Keratinocyte (primary cell): ENCODE measurements around the gene TRPC4AP. TPM values are rescaled to one million over a fixed set of nuclear protein-coding genes. Genes with fewer than 3 reads are reported as not detected.

Experiments used
- DNase-seq: peaks from one replicate; pipeline ENCODE4 v3.0.0-alpha.2; 2011; ENCODE audit warnings: low read depth, missing footprints, low spot score
- FAIRE-seq: peaks from 2 replicates; lab custom pipeline; 2011; peaks lifted over from hg19 to GRCh38; lab: Jason Lieb, UNC
- H2AFZ ChIP-seq: 2 replicates; pipeline ENCODE4 v1.6.0; 2012; ENCODE audit warnings: low read length, control low read depth, inconsistent platforms; ENCODE audit not compliant: control insufficient read depth
- H3K27ac ChIP-seq: 2 replicates; pipeline ENCODE4 v1.5.1; 2011; ENCODE audit warnings: low read length; ENCODE audit not compliant: control insufficient read depth, insufficient read depth
- H3K27me3 ChIP-seq: 3 replicates; pipeline ENCODE4 v1.6.0; 2011; ENCODE audit warnings: low read length; ENCODE audit not compliant: control insufficient read depth, insufficient read depth; ENCODE audit errors: extremely low read depth
- H3K36me3 ChIP-seq, 2 experiments: 2 replicates in 1 of 2; 3 replicates in 1 of 2; pipeline ENCODE4 v1.5.1; 2011; ENCODE audit warnings: low read length in 2 of 2, mild to moderate bottlenecking in 1 of 2; ENCODE audit not compliant: control insufficient read depth in 2 of 2, insufficient read depth in 2 of 2; ENCODE audit errors: extremely low read depth in 1 of 2
- H3K4me1 ChIP-seq: 3 replicates; pipeline ENCODE4 v1.5.1; 2011; ENCODE audit warnings: low read length; ENCODE audit not compliant: control insufficient read depth, insufficient read depth; ENCODE audit errors: extremely low read depth
- H3K4me2 ChIP-seq: 3 replicates; pipeline ENCODE4 v1.6.0; 2011; ENCODE audit warnings: low read depth, low read length; ENCODE audit not compliant: control insufficient read depth, insufficient read depth; ENCODE audit errors: extremely low read depth
- H3K4me3 ChIP-seq, 3 experiments: fragments of 200-600 bp in 1 of 3; sonication (generic) in 1 of 3; 2 replicates in 2 of 3; 3 replicates in 1 of 3; pipeline ENCODE4 v1.5.1; 2011 to 2016; ENCODE audit warnings: low read length in 3 of 3, mild to moderate bottlenecking in 3 of 3, control low read depth in 2 of 3, inconsistent platforms in 1 of 3, low read depth in 1 of 3, mixed read lengths in 1 of 3, mixed run types in 1 of 3, moderate library complexity in 1 of 3; ENCODE audit not compliant: control insufficient read depth in 2 of 3, insufficient read depth in 2 of 3; ENCODE audit errors: extremely low read depth in 1 of 3
- H3K79me2 ChIP-seq: 2 replicates; pipeline ENCODE4 v1.6.0; 2012; ENCODE audit warnings: low read length; ENCODE audit not compliant: control insufficient read depth, insufficient read depth
- H3K9ac ChIP-seq: 3 replicates; pipeline ENCODE4 v1.6.0; 2011; ENCODE audit warnings: low read length; ENCODE audit not compliant: control insufficient read depth, insufficient read depth; ENCODE audit errors: extremely low read depth
- H3K9me1 ChIP-seq: 3 replicates; pipeline ENCODE4 v1.6.0; 2011; ENCODE audit warnings: low read length; ENCODE audit not compliant: control insufficient read depth, insufficient read depth; ENCODE audit errors: extremely low read depth
- H3K9me3 ChIP-seq: 2 replicates; pipeline ENCODE4 v1.5.1; 2012; ENCODE audit warnings: low read depth, low read length; ENCODE audit not compliant: control insufficient read depth
- H4K20me1 ChIP-seq: 3 replicates; pipeline ENCODE4 v1.6.0; 2011; ENCODE audit warnings: low read length; ENCODE audit not compliant: control insufficient read depth, insufficient read depth; ENCODE audit errors: extremely low read depth
- CTCF ChIP-seq, 3 experiments: IDR thresholded peaks in 1 of 3; conservative IDR thresholded peaks in 1 of 3; optimal IDR thresholded peaks in 1 of 3; 2 replicates in 2 of 3; 3 replicates in 1 of 3; pipeline versions ENCODE3 to v1.5.1; 2011; ENCODE audit warnings: low read length in 3 of 3, mild to moderate bottlenecking in 3 of 3, moderate library complexity in 2 of 3, control low read depth in 1 of 3, inconsistent platforms in 1 of 3; ENCODE audit not compliant: insufficient read depth in 2 of 3; ENCODE audit errors: extremely low read depth in 1 of 3
- EZH2 ChIP-seq: IDR thresholded peaks from one replicate; pipeline ENCODE4 v1.6.1; 2012; ENCODE audit warnings: inconsistent platforms, mild to moderate bottlenecking, low read length, moderate library complexity
- dilution Hi-C: fragments of 300-500 bp; cut with MboI; formaldehyde crosslinking; loops from one replicate; pipeline ENCODE4 v1.7.0; 2020; ENCODE audit warnings: low sequenced_read_pairs; ENCODE audit not compliant: extremely low pct_ligation_motif_present
- polyA plus RNA-seq, 5 experiments: library from polyadenylated mRNA; depleted of rRNA in 3 of 5; stranded (reverse) in 3 of 5; stranded (forward) in 1 of 5; unstranded in 1 of 5; fragments of >200 nt; gene quantifications; 1 replicate in 1 of 5; 2 replicates in 3 of 5; 3 replicates in 1 of 5; pipeline versions ENCODE4 v1.2.1 to v1.2.3, GENCODE V29; 2011 to 2012; ENCODE audit warnings: missing spikeins in 2 of 5, low read depth in 1 of 5, low replicate concordance in 1 of 5

Gene TRPC4AP
- polyA plus RNA-seq, 1 donor (not counting 4 experiments of a cell fraction or from before 2014, with no cell fraction given): 53.9 TPM

GRCh38 chr20:35023624-35024023 lies 69.0 kb downstream of the TRPC4AP start:
- no peak overlapping the region for H2AFZ ChIP-seq
- H3K36me3 ChIP-seq: peaks cover 20 to 24% of the 10 kb centered on the region in 2 experiments
- no peak for DNase-seq
- no peak overlapping the region for H3K4me2 ChIP-seq
- no peak overlapping the region for H3K27ac ChIP-seq
- H3K4me3 ChIP-seq: no peak overlapping the region
- H4K20me1 ChIP-seq: no peaks in the 10 kb centered on the region
- TF ChIP-seq EZH2: no peak
- TF ChIP-seq CTCF (optimal IDR thresholded peaks at IDR 0.05 in 1 of 3, IDR thresholded peaks at IDR 0.05 in 1 of 3, conservative IDR thresholded peaks at IDR 0.05 in 1 of 3; ENCODE audit: extremely low read depth in 1 of 3, insufficient read depth in 2 of 3, low read length in 3 of 3): no peak
- no peaks in the 10 kb centered on the region for H3K9me3 ChIP-seq
- H3K79me2 ChIP-seq: no peaks in the 10 kb centered on the region
- H3K9ac ChIP-seq: no peak overlapping the region
- dilution Hi-C loops: no loop called here
- H3K9me1 ChIP-seq: no peaks in the 10 kb centered on the region
- no peaks in the 10 kb centered on the region for H3K4me1 ChIP-seq
- FAIRE-seq: no peak
- H3K27me3 ChIP-seq: no peaks in the 10 kb centered on the region

GRCh38 chr20:35021831-35022230 lies 70.8 kb downstream of the TRPC4AP start:
- no peak overlapping the region for H3K4me3 ChIP-seq
- no peak overlapping the region for H3K27ac ChIP-seq
- TF ChIP-seq EZH2: no peak
- no peak for TF ChIP-seq CTCF (optimal IDR thresholded peaks at IDR 0.05 in 1 of 3, IDR thresholded peaks at IDR 0.05 in 1 of 3, conservative IDR thresholded peaks at IDR 0.05 in 1 of 3; ENCODE audit: extremely low read depth in 1 of 3, insufficient read depth in 2 of 3, low read length in 3 of 3)
- no peaks in the 10 kb centered on the region for H3K4me1 ChIP-seq
- FAIRE-seq (no peak), DNase-seq (no peak)
- no peaks in the 10 kb centered on the region for H3K9me3 ChIP-seq
- dilution Hi-C loops: no loop called here
- H3K36me3 ChIP-seq: peaks cover 18 to 24% of the 10 kb centered on the region in 2 experiments
- no peak overlapping the region for H2AFZ ChIP-seq
- H4K20me1 ChIP-seq: no peaks in the 10 kb centered on the region
- no peak overlapping the region for H3K9ac ChIP-seq
- H3K79me2 ChIP-seq: no peaks in the 10 kb centered on the region
- no peaks in the 10 kb centered on the region for H3K9me1 ChIP-seq
- H3K4me2 ChIP-seq: no peak overlapping the region
- no peaks in the 10 kb centered on the region for H3K27me3 ChIP-seq
